ENCODE data around the gene DOK7. TPM values are rescaled to one million over a fixed set of nuclear protein-coding genes. Genes with fewer than 3 reads are reported as not detected.

The DOK7 gene
- polyA plus RNA-seq, 4 donors: 2.0 to 3.4 (median 2.5) TPM

GRCh38 chr4:3461515-3462291, 1.4 kb upstream of the DOK7 start:
- peak in 1 of 4 donors; percentile 52 for DNase-seq (ENCODE audit: low read depth in 4 of 4, low spot score in 2 of 4)

GRCh38 chr4:3462321-3462789, 751 bp upstream of the DOK7 start:
- no peak for DNase-seq (ENCODE audit: low read depth in 4 of 4, low spot score in 2 of 4)

GRCh38 chr4:3463556-3464348, 646 bp downstream of the DOK7 start:
- no peak for DNase-seq (ENCODE audit: low read depth in 4 of 4, low spot score in 2 of 4)

GRCh38 chr4:3464349-3464905, 1.3 kb downstream of the DOK7 start:
- DNase-seq (ENCODE audit: low read depth in 4 of 4, low spot score in 2 of 4): no peak

- DNase-seq (ENCODE audit: low read depth in 4 of 4, low spot score in 2 of 4): no peak
Observed at GRCh38 chr4:3464911-3465697, 2.0 kb downstream of the DOK7 start.

GRCh38 chr4:3465698-3466671, 2.9 kb downstream of the DOK7 start:
- DNase-seq (ENCODE audit: low read depth in 4 of 4, low spot score in 2 of 4): no peak

- no peak for DNase-seq (ENCODE audit: low read depth in 4 of 4, low spot score in 2 of 4)
Observed at GRCh38 chr4:3466691-3467600, 3.8 kb downstream of the DOK7 start.

GRCh38 chr4:3467601-3468031, 4.5 kb downstream of the DOK7 start:
- DNase-seq (ENCODE audit: low read depth in 4 of 4, low spot score in 2 of 4): no peak

- no peak for DNase-seq (ENCODE audit: low read depth in 4 of 4, low spot score in 2 of 4)
Observed at GRCh38 chr4:3468154-3468553, 5.0 kb downstream of the DOK7 start.

- no peak for DNase-seq (ENCODE audit: low read depth in 4 of 4, low spot score in 2 of 4)
Observed at GRCh38 chr4:3468804-3469203, 5.7 kb downstream of the DOK7 start.

GRCh38 chr4:3469386-3470243, 6.5 kb downstream of the DOK7 start:
- DNase-seq (ENCODE audit: low read depth in 4 of 4, low spot score in 2 of 4): no peak

GRCh38 chr4:3470244-3471097, 7.4 kb downstream of the DOK7 start:
- no peak for DNase-seq (ENCODE audit: low read depth in 4 of 4, low spot score in 2 of 4)

- no peak for DNase-seq (ENCODE audit: low read depth in 4 of 4, low spot score in 2 of 4)
Observed at GRCh38 chr4:3471098-3471760, 8.1 kb downstream of the DOK7 start.

- no peak for DNase-seq (ENCODE audit: low read depth in 4 of 4, low spot score in 2 of 4)
Observed at GRCh38 chr4:3471886-3472285, 8.8 kb downstream of the DOK7 start.

GRCh38 chr4:3472411-3473141, 9.5 kb downstream of the DOK7 start:
- no peak for DNase-seq (ENCODE audit: low read depth in 4 of 4, low spot score in 2 of 4)

All from left renal cortex interstitium (tissue), 4 donors.